Astrocyte (in vitro differentiated cells and primary cell): ENCODE measurements around the gene UBAP1. TPM values are rescaled to one million over a fixed set of nuclear protein-coding genes. Genes with fewer than 3 reads are reported as not detected.
"Not testable (repeated sequence)": the region's sequence is repeated elsewhere in the genome, so short reads cannot be mapped to it uniquely, and the experiment has no call there.

ENCODE experiments used
- DNase-seq: peaks from one replicate; pipeline ENCODE4 v3.0.0-alpha.2; 2010; ENCODE audit warnings: low read depth
- FAIRE-seq: peaks from 2 replicates; lab custom pipeline; 2011; peaks lifted over from hg19 to GRCh38; lab: Jason Lieb, UNC
- H2AFZ ChIP-seq: 2 replicates; pipeline ENCODE4 v1.6.0; 2012; ENCODE audit warnings: low read depth, low read length, inconsistent platforms
- H3K27ac ChIP-seq: 2 replicates; pipeline ENCODE4 v1.5.1; 2011; ENCODE audit warnings: low read depth, low read length, inconsistent platforms
- H3K27me3 ChIP-seq: 2 replicates; pipeline ENCODE4 v1.6.0; 2011; ENCODE audit warnings: low read length, inconsistent platforms; ENCODE audit not compliant: insufficient read depth
- H3K36me3 ChIP-seq: 2 replicates; pipeline ENCODE4 v1.5.1; 2011; ENCODE audit warnings: low read length, inconsistent platforms; ENCODE audit not compliant: insufficient read depth
- H3K4me1 ChIP-seq: 2 replicates; pipeline ENCODE4 v1.5.1; 2011; ENCODE audit warnings: low read length, inconsistent platforms; ENCODE audit not compliant: insufficient read depth
- H3K4me2 ChIP-seq: 2 replicates; pipeline ENCODE4 v1.6.0; 2012; ENCODE audit warnings: low read length, inconsistent platforms
- H3K4me3 ChIP-seq: 2 replicates; pipeline ENCODE4 v1.5.1; 2011; ENCODE audit warnings: low read depth, mild to moderate bottlenecking, low read length, inconsistent platforms; ENCODE audit not compliant: insufficient read depth
- H3K79me2 ChIP-seq: 2 replicates; pipeline ENCODE4 v1.6.0; 2012; ENCODE audit warnings: mild to moderate bottlenecking, low read length, inconsistent platforms; ENCODE audit not compliant: insufficient read depth
- H3K9ac ChIP-seq: 2 replicates; pipeline ENCODE4 v1.6.0; 2012; ENCODE audit warnings: mild to moderate bottlenecking, low read length, inconsistent platforms
- H3K9me3 ChIP-seq: 2 replicates; pipeline ENCODE4 v1.5.1; 2012; ENCODE audit warnings: low read depth, mild to moderate bottlenecking, low read length, inconsistent platforms; ENCODE audit not compliant: insufficient read depth
- H4K20me1 ChIP-seq: 2 replicates; pipeline ENCODE4 v1.6.0; 2012; ENCODE audit warnings: low read length, inconsistent platforms; ENCODE audit not compliant: insufficient read depth
- H3K27ac Mint-ChIP-seq: one replicate; pipeline ENCODE4 v1.8.0; 2021; ENCODE audit warnings: mild to moderate bottlenecking, mixed read lengths; ENCODE audit not compliant: unreplicated experiment
- H3K27me3 Mint-ChIP-seq: one replicate; pipeline ENCODE4 v1.8.0; 2021; ENCODE audit warnings: low read depth, mixed read lengths; ENCODE audit not compliant: unreplicated experiment
- H3K36me3 Mint-ChIP-seq: one replicate; pipeline ENCODE4 v1.8.0; 2021; ENCODE audit warnings: low read depth, mixed read lengths; ENCODE audit not compliant: unreplicated experiment
- H3K4me1 Mint-ChIP-seq: one replicate; pipeline ENCODE4 v1.8.0; 2021; ENCODE audit warnings: low read depth, mixed read lengths; ENCODE audit not compliant: unreplicated experiment
- H3K4me3 Mint-ChIP-seq: one replicate; pipeline ENCODE4 v1.8.0; 2021; ENCODE audit warnings: mild to moderate bottlenecking, moderate library complexity, mixed read lengths; ENCODE audit not compliant: unreplicated experiment
- H3K9me3 Mint-ChIP-seq: one replicate; pipeline ENCODE4 v1.8.0; 2021; ENCODE audit warnings: mild to moderate bottlenecking, mixed read lengths; ENCODE audit not compliant: unreplicated experiment
- EZH2 ChIP-seq: IDR thresholded peaks from 2 replicates; pipeline ENCODE4 v1.6.1; 2012; ENCODE audit warnings: mild to moderate bottlenecking, low read length, inconsistent platforms; ENCODE audit not compliant: insufficient read depth
- total RNA-seq: library from RNA; stranded (reverse); gene quantifications from 2 replicates; pipeline ENCODE4 v1.2.1, GENCODE V29; 2021
- TF ChIP-seq, protein P1 (sequence below): IDR thresholded peaks from 2 replicates; pipeline ENCODE4 v1.5.1; 2011; ENCODE audit warnings: low read depth, mild to moderate bottlenecking, inconsistent platforms, low read length, moderate library complexity; ENCODE audit not compliant: insufficient read depth

The UBAP1 gene
- total RNA-seq, 1 donor from 2014 or later = 52.0 TPM

GRCh38 chr9:34205102-34205501 is 26.3 kb downstream of the UBAP1 start:
- no peak for DNase-seq
- Mint-ChIP-seq H3K4me1 (peaks cover 11% of the 10 kb centered on the region), H3K4me3 (no peak overlapping the region), H3K27me3 (no peaks in the 10 kb centered on the region), H3K36me3 (peaks cover 10% of the 10 kb centered on the region), H3K9me3 (no peaks in the 10 kb centered on the region), H3K27ac (no peak overlapping the region)
- H2AFZ ChIP-seq = no peak overlapping the region
- no peak overlapping the region for H3K27ac ChIP-seq
- H3K79me2 ChIP-seq = peaks cover 97% of the 10 kb centered on the region
- FAIRE-seq = no peak
- no peak overlapping the region for H3K9ac ChIP-seq
- no peaks in the 10 kb centered on the region for H3K4me1 ChIP-seq
- TF ChIP-seq, protein P1, sequence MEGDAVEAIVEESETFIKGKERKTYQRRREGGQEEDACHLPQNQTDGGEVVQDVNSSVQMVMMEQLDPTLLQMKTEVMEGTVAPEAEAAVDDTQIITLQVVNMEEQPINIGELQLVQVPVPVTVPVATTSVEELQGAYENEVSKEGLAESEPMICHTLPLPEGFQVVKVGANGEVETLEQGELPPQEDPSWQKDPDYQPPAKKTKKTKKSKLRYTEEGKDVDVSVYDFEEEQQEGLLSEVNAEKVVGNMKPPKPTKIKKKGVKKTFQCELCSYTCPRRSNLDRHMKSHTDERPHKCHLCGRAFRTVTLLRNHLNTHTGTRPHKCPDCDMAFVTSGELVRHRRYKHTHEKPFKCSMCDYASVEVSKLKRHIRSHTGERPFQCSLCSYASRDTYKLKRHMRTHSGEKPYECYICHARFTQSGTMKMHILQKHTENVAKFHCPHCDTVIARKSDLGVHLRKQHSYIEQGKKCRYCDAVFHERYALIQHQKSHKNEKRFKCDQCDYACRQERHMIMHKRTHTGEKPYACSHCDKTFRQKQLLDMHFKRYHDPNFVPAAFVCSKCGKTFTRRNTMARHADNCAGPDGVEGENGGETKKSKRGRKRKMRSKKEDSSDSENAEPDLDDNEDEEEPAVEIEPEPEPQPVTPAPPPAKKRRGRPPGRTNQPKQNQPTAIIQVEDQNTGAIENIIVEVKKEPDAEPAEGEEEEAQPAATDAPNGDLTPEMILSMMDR = no peak
- TF ChIP-seq EZH2 = no peak
- no peaks in the 10 kb centered on the region for H3K36me3 ChIP-seq
- H4K20me1 ChIP-seq = peaks cover 85% of the 10 kb centered on the region
- H3K27me3 ChIP-seq = no peaks in the 10 kb centered on the region
- H3K9me3 ChIP-seq = no peaks in the 10 kb centered on the region
- no peak overlapping the region for H3K4me2 ChIP-seq
- no peak overlapping the region for H3K4me3 ChIP-seq

DNA sequence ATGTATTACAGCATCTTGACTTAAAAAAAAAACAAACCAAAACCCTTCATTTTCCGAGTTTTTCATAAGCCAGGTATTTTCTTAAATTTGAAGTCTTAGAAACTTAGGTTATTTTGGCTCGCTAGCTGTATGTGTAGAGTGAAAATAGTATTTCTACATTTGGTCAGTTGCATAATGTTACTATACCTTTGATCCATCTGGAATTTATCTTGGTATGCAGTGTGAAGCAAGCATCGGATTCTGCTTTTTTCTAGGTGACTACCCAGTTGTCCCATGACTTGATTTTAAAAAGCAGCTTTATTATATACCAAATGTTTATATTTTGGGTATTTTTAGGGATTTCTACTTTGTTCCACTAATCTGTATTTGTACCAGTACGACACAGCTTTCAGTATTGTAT is 27.7 kb downstream of the UBAP1 start:
- H3K4me3 Mint-ChIP-seq = no peak overlapping the region

GRCh38 chr9:34211395-34211794 is 32.6 kb downstream of the UBAP1 start:
- Histone ChIP-seq H2AFZ (no peak overlapping the region), H3K27me3 (no peaks in the 10 kb centered on the region), H3K4me3 (no peak overlapping the region), H3K4me1 (no peaks in the 10 kb centered on the region), H3K9me3 (no peaks in the 10 kb centered on the region), H3K9ac (no peak overlapping the region), H3K27ac (no peak overlapping the region), H3K79me2 (peaks cover 86% of the 10 kb centered on the region), H3K4me2 (no peak overlapping the region), H4K20me1 (peaks cover 61% of the 10 kb centered on the region), H3K36me3 (no peaks in the 10 kb centered on the region)
- H3K27me3 Mint-ChIP-seq = no peaks in the 10 kb centered on the region
- DNase-seq (no peak), FAIRE-seq (no peak)
- H3K4me1 Mint-ChIP-seq = peaks cover 1% of the 10 kb centered on the region
- peak overlapping the region; percentile 34 for H3K27ac Mint-ChIP-seq
- TF ChIP-seq, protein P1 = no peak
- no peak for TF ChIP-seq EZH2
- peaks cover 6% of the 10 kb centered on the region for H3K36me3 Mint-ChIP-seq
- H3K9me3 Mint-ChIP-seq = no peaks in the 10 kb centered on the region
- H3K4me3 Mint-ChIP-seq = no peak overlapping the region

More for the DNA sequence above, 27.7 kb downstream of the UBAP1 start:
- Mint-ChIP-seq H3K9me3 (no peaks in the 10 kb centered on the region), H3K36me3 (peaks cover 8% of the 10 kb centered on the region), H3K27me3 (no peaks in the 10 kb centered on the region), H3K4me1 (peaks cover 9% of the 10 kb centered on the region), H3K27ac (no peak overlapping the region)
- Histone ChIP-seq H3K27me3 (no peaks in the 10 kb centered on the region), H4K20me1 (peaks cover 80% of the 10 kb centered on the region), H3K4me2 (no peak overlapping the region), H3K4me1 (no peaks in the 10 kb centered on the region), H3K9me3 (no peaks in the 10 kb centered on the region), H3K9ac (no peak overlapping the region), H3K27ac (no peak overlapping the region), H3K4me3 (no peak overlapping the region), H2AFZ (no peak overlapping the region), H3K79me2 (peaks cover 97% of the 10 kb centered on the region), H3K36me3 (no peaks in the 10 kb centered on the region)
- DNase-seq (no peak), FAIRE-seq (no peak)
- no peak for TF ChIP-seq EZH2

- not testable (repeated sequence) for H3K9me3 Mint-ChIP-seq, H3K4me3 ChIP-seq, H3K4me1 Mint-ChIP-seq, H3K9me3 ChIP-seq, H3K27ac ChIP-seq, H3K27ac Mint-ChIP-seq, H3K27me3 Mint-ChIP-seq, H3K4me3 Mint-ChIP-seq, H3K27me3 ChIP-seq, H3K4me1 ChIP-seq, H3K36me3 ChIP-seq, FAIRE-seq, DNase-seq, H2AFZ ChIP-seq, H3K4me2 ChIP-seq, H3K9ac ChIP-seq, H3K36me3 Mint-ChIP-seq
- peaks cover 84% of the 10 kb centered on the region for H3K79me2 ChIP-seq
- peaks cover 62% of the 10 kb centered on the region for H4K20me1 ChIP-seq
Observed at GRCh38 chr9:34214354-34215000, 35.6 kb downstream of the UBAP1 start.
